ENCODE measurements around the gene PCDHGB4. TPM values are rescaled to one million over a fixed set of nuclear protein-coding genes. Genes with fewer than 3 reads are reported as not detected.

Gene PCDHGB4
- total and polyA plus RNA-seq, 2 donors from 2014 or later, result 1.0 to 6.1 TPM

DNA sequence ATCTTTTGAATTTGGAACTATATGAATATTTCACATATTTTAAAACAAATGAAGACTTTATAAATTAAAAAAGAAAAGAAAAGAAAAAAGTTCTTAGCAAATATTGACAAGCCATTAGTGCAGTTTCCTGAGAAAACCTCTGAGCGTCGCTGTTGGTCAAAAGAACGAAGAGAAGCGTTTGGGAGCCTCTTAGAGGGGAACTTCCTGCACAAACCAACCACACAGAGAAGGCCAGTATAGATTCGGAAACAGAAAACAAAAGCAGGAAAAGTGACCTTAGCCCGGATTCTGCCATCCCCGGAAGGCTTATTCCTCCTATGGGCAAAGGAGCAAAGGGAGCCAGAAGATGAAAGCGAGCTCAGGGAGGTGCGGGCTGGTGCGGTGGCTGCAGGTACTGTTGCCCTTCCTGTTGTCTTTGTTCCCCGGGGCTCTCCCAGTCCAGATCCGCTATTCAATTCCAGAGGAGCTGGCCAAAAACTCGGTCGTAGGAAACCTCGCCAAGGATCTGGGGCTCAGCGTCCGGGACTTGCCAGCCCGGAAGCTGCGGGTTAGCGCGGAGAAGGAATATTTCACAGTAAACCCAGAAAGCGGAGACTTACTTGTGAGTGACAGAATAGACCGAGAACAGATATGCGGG, 27.6 kb upstream of the PCDHGB4 start, which contains the start of gene PCDHGB2:
PCDHGB2 (plus strand) TSS at position 205 of the 637 bp plus-strand sequence; CDS start at position 347, 142 bp downstream.
- Histone ChIP-seq H3K9me3 (ENCODE audit: control insufficient read depth in 2 of 3, insufficient read depth in 1 of 3, low read length in 3 of 3) (peaks cover 2 to 88% (median 28%) of the 10 kb centered on the region in 3 donors), H3K4me1 (ENCODE audit: control insufficient read depth in 2 of 3, insufficient read depth in 2 of 3, low read depth in 1 of 3, low read length in 3 of 3) (no peaks in the 10 kb centered on the region), H3K27me3 (ENCODE audit: control insufficient read depth, insufficient read depth, low read length) (no peaks in the 10 kb centered on the region), H3K36me3 (ENCODE audit: control insufficient read depth in 2 of 3, insufficient read depth in 3 of 3, low read length in 3 of 3) (no peaks in the 10 kb centered on the region), H3K9ac (ENCODE audit: low read length in 3 of 3) (no peak within 1 kb of the TSS), H3K4me3 (ENCODE audit: low read length in 3 of 3) (peak within 1 kb of the TSS in 2 of 3 donors; percentile 16 to 36), H3K27ac (ENCODE audit: low read depth in 2 of 2, low read length in 2 of 2) (no peak within 1 kb of the TSS)
- TF ChIP-seq, protein P1, sequence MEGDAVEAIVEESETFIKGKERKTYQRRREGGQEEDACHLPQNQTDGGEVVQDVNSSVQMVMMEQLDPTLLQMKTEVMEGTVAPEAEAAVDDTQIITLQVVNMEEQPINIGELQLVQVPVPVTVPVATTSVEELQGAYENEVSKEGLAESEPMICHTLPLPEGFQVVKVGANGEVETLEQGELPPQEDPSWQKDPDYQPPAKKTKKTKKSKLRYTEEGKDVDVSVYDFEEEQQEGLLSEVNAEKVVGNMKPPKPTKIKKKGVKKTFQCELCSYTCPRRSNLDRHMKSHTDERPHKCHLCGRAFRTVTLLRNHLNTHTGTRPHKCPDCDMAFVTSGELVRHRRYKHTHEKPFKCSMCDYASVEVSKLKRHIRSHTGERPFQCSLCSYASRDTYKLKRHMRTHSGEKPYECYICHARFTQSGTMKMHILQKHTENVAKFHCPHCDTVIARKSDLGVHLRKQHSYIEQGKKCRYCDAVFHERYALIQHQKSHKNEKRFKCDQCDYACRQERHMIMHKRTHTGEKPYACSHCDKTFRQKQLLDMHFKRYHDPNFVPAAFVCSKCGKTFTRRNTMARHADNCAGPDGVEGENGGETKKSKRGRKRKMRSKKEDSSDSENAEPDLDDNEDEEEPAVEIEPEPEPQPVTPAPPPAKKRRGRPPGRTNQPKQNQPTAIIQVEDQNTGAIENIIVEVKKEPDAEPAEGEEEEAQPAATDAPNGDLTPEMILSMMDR (IDR thresholded peaks at IDR 0.05; ENCODE audit: borderline replicate concordance, extremely low read depth, insufficient read depth), result no peak
- intact Hi-C loops (cut with DNase I), result no loop called here
- no peak for DNase-seq
- no peak for FAIRE-seq

DNA sequence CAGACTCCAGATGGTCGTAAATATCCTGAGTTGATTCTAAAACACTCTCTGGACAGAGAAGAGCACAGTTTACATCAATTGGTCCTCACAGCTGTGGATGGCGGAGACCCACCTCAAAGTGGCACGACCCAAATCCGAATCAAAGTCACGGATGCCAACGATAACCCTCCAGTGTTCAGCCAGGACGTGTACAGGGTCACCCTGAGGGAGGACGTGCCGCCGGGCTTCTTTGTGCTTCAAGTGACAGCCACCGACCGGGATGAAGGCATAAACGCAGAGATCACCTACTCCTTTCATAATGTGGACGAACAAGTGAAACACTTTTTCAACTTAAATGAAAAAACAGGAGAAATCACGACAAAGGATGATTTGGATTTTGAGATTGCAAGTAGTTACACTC, 26.8 kb upstream of the PCDHGB4 start:
- H3K4me1 ChIP-seq (ENCODE audit: control insufficient read depth in 2 of 3, insufficient read depth in 2 of 3, low read depth in 1 of 3, low read length in 3 of 3), result no peaks in the 10 kb centered on the region
- peak overlapping the region in 2 of 3 donors; percentile 16 to 36 for H3K4me3 ChIP-seq (ENCODE audit: low read length in 3 of 3)
- DNase-seq, result no peak
- no peak for FAIRE-seq
- intact Hi-C loops (cut with DNase I), result no loop called here
- H3K9ac ChIP-seq (ENCODE audit: low read length in 3 of 3), result no peak overlapping the region
- TF ChIP-seq, protein P1 (IDR thresholded peaks at IDR 0.05; ENCODE audit: borderline replicate concordance, extremely low read depth, insufficient read depth), result no peak
- H3K27ac ChIP-seq (ENCODE audit: low read depth in 2 of 2, low read length in 2 of 2), result no peak overlapping the region
- no peaks in the 10 kb centered on the region for H3K27me3 ChIP-seq (ENCODE audit: control insufficient read depth, insufficient read depth, low read length)
- no peaks in the 10 kb centered on the region for H3K36me3 ChIP-seq (ENCODE audit: control insufficient read depth in 2 of 3, insufficient read depth in 3 of 3, low read length in 3 of 3)
- peaks cover 2 to 90% (median 31%) of the 10 kb centered on the region in 3 donors for H3K9me3 ChIP-seq (ENCODE audit: control insufficient read depth in 2 of 3, insufficient read depth in 1 of 3, low read length in 3 of 3)

DNA sequence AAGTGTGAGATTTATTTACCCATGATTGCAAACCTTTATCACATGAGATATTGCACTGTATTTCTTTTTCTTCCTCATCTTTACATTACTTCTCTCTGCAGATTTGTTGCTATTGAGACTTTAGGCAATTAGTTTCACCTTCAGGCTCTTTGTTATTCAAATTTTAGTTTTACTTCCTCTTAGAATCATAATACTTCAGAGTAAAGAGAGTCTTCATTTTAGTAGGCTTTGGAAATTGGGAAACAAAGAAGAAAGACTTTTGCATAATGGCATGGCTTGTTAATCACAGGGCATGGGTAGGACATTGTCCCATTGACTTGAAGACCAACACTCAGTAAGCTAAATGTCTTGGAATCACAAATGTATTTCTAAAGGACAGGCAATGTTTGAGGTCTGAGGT, 24.8 kb upstream of the PCDHGB4 start:
- no peak for DNase-seq
- peaks cover 0 to 81% (median 29%) of the 10 kb centered on the region in 3 donors for H3K9me3 ChIP-seq (ENCODE audit: control insufficient read depth in 2 of 3, insufficient read depth in 1 of 3, low read length in 3 of 3)
- TF ChIP-seq, protein P1 (IDR thresholded peaks at IDR 0.05; ENCODE audit: borderline replicate concordance, extremely low read depth, insufficient read depth), result no peak
- H3K27ac ChIP-seq (ENCODE audit: low read depth in 2 of 2, low read length in 2 of 2), result no peak overlapping the region
- H3K27me3 ChIP-seq (ENCODE audit: control insufficient read depth, insufficient read depth, low read length), result no peaks in the 10 kb centered on the region
- H3K9ac ChIP-seq (ENCODE audit: low read length in 3 of 3), result no peak overlapping the region
- no peaks in the 10 kb centered on the region for H3K36me3 ChIP-seq (ENCODE audit: control insufficient read depth in 2 of 3, insufficient read depth in 3 of 3, low read length in 3 of 3)
- intact Hi-C loops (cut with DNase I), result no loop called here
- FAIRE-seq, result no peak
- H3K4me3 ChIP-seq (ENCODE audit: low read length in 3 of 3), result no peak overlapping the region
- H3K4me1 ChIP-seq (ENCODE audit: control insufficient read depth in 2 of 3, insufficient read depth in 2 of 3, low read depth in 1 of 3, low read length in 3 of 3), result no peaks in the 10 kb centered on the region

Data from kidney (tissue), 14 donors.